ENCODE results near the gene BDNF. TPM values are rescaled to one million over a fixed set of nuclear protein-coding genes. Genes with fewer than 3 reads are reported as not detected.

BDNF gene
- polyA plus RNA-seq, 1 experiment: 47.4 TPM

DNA sequence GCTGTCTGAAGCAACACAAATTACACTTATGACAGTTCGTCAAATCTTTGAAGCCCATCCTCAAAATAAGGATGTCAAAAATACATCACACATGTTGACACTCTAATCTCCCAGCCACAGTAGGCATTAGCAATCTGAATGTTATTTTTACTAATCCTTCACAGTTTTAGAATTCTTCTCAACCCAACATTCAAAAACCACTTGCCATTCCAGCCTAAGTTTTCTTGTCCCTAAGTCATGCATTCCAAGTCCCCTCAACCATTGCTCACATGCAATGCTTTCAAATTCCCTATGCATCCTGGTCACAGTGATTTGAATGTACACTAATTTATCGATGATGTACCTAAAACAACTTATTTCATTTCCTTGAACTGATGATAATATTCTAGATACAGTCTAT is 7.5 kb downstream of the BDNF start:
- CTCF ChIA-PET: interaction anchor here (0.7 kb wide), 1 partner anchor 1637 kb away, joined by 3 read pairs; no protein-coding TSS in a partner anchor
- TF ChIP-seq, protein P1, sequence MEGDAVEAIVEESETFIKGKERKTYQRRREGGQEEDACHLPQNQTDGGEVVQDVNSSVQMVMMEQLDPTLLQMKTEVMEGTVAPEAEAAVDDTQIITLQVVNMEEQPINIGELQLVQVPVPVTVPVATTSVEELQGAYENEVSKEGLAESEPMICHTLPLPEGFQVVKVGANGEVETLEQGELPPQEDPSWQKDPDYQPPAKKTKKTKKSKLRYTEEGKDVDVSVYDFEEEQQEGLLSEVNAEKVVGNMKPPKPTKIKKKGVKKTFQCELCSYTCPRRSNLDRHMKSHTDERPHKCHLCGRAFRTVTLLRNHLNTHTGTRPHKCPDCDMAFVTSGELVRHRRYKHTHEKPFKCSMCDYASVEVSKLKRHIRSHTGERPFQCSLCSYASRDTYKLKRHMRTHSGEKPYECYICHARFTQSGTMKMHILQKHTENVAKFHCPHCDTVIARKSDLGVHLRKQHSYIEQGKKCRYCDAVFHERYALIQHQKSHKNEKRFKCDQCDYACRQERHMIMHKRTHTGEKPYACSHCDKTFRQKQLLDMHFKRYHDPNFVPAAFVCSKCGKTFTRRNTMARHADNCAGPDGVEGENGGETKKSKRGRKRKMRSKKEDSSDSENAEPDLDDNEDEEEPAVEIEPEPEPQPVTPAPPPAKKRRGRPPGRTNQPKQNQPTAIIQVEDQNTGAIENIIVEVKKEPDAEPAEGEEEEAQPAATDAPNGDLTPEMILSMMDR (IDR thresholded peaks at IDR 0.05; ENCODE audit: insufficient read depth, low read depth, low read length): no peak
- Histone ChIP-seq H3K36me3 (ENCODE audit: control insufficient read depth, insufficient read depth, low read length) (peaks cover 5% of the 10 kb centered on the region), H3K27me3 (ENCODE audit: control insufficient read depth, insufficient read depth, low read length) (no peaks in the 10 kb centered on the region), H3K4me3 (ENCODE audit: low read depth, low read length) (no peak overlapping the region)
- POLR2A ChIA-PET: no interaction called here
- no peak for DNase-seq (ENCODE audit: low read depth)

DNA sequence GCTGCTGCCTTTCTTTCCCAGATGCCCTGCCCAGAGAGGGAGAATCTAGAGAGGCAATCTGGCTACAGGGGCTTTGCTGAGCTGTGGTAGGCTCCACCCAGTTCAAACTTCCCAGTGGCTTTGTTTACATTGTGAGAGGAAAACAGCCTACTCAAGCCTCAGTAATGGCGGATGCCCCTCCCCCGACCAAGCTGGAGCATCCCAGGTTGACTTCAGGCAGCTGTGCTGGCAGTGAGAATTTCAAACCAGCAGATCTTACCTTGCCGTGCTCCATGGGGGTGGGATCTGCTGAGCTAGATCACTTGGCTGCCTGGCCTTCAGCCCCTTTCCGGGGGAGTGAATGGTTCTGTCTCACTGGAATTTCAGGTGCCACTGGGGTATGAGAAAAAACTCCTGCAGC is 12.2 kb downstream of the BDNF start:
- ChIA-PET POLR2A (no interaction called here), CTCF (interaction anchor here (0.6 to 2.2 kb wide), 2 partner anchors 11 to 139 kb away, joined by 5 to 6 read pairs; no protein-coding TSS in a partner anchor)
- no peak for DNase-seq (ENCODE audit: low read depth)
- Histone ChIP-seq H3K36me3 (ENCODE audit: control insufficient read depth, insufficient read depth, low read length) (peaks cover 8% of the 10 kb centered on the region), H3K4me3 (ENCODE audit: low read depth, low read length) (no peak overlapping the region), H3K27me3 (ENCODE audit: control insufficient read depth, insufficient read depth, low read length) (no peaks in the 10 kb centered on the region)
- TF ChIP-seq, protein P1 (IDR thresholded peaks at IDR 0.05; ENCODE audit: insufficient read depth, low read depth, low read length): no peak

DNA sequence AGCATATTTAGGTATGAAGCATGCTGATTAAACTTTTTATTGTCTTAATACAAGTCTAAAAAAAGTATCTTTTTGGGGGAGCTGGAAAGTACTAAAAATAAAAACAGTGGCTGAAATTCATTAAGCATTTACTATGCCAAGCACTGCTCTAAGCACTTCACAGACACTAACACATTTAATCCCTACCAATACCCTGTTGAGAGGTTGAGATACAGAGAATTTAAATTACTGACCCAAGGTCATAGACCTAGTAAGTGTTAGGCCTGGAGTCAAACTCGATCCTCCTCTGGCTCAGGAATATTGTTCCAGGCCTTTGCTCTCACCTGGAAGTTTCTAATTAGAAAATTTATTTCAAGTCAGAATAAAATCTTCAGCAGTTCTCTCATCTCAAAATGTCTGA is 18.6 kb downstream of the BDNF start:
- Histone ChIP-seq H3K36me3 (ENCODE audit: control insufficient read depth, insufficient read depth, low read length) (peaks cover 2% of the 10 kb centered on the region; the same call in 1 of the 2 replicates), H3K4me3 (ENCODE audit: low read depth, low read length) (no peak overlapping the region), H3K27me3 (ENCODE audit: control insufficient read depth, insufficient read depth, low read length) (no peaks in the 10 kb centered on the region)
- ChIA-PET CTCF (no interaction called here), POLR2A (no interaction called here)
- no peak for DNase-seq (ENCODE audit: low read depth)
- TF ChIP-seq, protein P1 (IDR thresholded peaks at IDR 0.05; ENCODE audit: insufficient read depth, low read depth, low read length): no peak

DNA sequence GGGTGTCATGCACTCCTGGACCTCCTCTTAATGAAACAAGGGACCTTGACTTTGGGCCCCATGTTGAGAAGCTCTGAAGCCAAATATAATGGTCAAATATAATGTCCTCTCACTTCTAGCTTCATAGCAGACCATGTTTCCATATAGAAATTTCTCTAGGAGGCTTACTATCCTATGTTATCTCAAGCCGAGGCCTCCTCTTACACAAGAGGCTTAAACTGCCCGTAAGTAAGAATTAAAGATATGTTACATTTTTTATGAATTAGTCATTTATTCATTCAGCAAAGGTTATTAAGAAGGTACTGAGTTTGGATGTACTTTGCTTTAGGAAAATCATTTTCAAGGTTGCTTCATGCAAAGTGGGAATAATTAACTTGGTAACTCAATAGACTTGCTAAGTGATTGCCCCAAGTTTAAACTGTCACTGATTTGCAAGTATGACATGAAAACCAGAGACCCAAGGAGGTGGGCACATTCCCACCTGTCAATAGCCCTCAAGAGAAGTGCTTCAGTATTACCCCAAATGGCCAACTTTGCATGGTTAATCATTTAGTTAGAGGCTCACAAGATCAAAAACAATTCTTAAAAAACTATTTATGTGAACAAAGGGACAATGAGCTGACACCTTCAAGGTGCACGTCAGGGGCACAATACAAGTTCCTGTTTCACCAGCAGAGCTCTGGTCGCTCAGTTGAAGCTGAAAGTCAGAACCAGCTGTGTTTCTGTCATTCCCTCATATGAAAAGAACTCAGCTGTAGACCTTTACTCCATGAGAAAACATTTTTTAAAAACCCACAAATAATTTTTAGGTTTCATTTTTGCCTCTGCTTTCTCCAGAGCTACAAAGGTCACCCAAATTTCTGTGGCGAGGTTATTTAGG is 20.9 kb downstream of the BDNF start:
- POLR2A ChIA-PET: interaction anchor here (0.6 kb wide), 1 partner anchor 849 kb away, joined by 3 read pairs; no protein-coding TSS in a partner anchor
- Histone ChIP-seq H3K4me3 (ENCODE audit: low read depth, low read length) (no peak overlapping the region), H3K27me3 (ENCODE audit: control insufficient read depth, insufficient read depth, low read length) (no peaks in the 10 kb centered on the region), H3K36me3 (ENCODE audit: control insufficient read depth, insufficient read depth, low read length) (peaks cover 3% of the 10 kb centered on the region)
- TF ChIP-seq, protein P1 (IDR thresholded peaks at IDR 0.05; ENCODE audit: insufficient read depth, low read depth, low read length): no peak
- DNase-seq (ENCODE audit: low read depth): no peak
- CTCF ChIA-PET: interaction anchor here (0.6 to 0.9 kb wide), 2 partner anchors 12 to 16 kb away, joined by 3 to 6 read pairs; no protein-coding TSS in a partner anchor

DNA sequence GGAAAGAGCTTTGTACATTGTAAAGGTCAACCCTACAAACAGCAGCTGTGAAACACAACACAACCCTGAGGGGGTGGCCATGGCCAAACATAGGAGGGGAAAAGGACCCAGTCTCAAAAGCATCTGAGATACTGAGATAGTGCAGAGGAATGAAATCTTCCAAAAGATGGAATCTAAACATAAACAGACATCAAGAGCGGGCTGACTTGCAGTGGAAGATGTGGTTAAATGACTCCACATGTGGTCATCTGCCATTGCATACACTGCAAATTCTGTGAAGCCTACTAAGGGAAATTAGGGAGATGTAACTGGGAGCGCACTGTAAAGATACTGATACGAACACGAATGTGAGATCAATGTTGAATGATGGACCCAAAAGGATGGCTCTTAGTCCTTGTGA is 22.0 kb downstream of the BDNF start:
- CTCF ChIA-PET: interaction anchor here (0.8 kb wide), 1 partner anchor 38 kb away, joined by 3 read pairs; no protein-coding TSS in a partner anchor
- DNase-seq (ENCODE audit: low read depth): no peak
- POLR2A ChIA-PET: no interaction called here
- H3K36me3 ChIP-seq (ENCODE audit: control insufficient read depth, insufficient read depth, low read length): peaks cover 3% of the 10 kb centered on the region
- no peak overlapping the region for H3K4me3 ChIP-seq (ENCODE audit: low read depth, low read length)
- TF ChIP-seq, protein P1 (IDR thresholded peaks at IDR 0.05; ENCODE audit: insufficient read depth, low read depth, low read length): no peak
- H3K27me3 ChIP-seq (ENCODE audit: control insufficient read depth, insufficient read depth, low read length): no peaks in the 10 kb centered on the region
